Colonic mucosa (tissue), 4 donors: ENCODE data around the gene CTNND2. TPM values are rescaled to one million over a fixed set of nuclear protein-coding genes. Genes with fewer than 3 reads are reported as not detected.

Experiments used
- DNase-seq: peaks from one replicate; pipeline ENCODE4 v3.0.0-alpha.2; 2020
- H3K27ac ChIP-seq: fragments of 200-600 bp; one replicate; pipeline ENCODE4 v1.8.0; 2021
- H3K27me3 ChIP-seq: fragments of 200-600 bp; one replicate; pipeline ENCODE4 v1.8.0; 2021
- H3K36me3 ChIP-seq: fragments of 200-600 bp; one replicate; pipeline ENCODE4 v1.8.0; 2021
- H3K4me1 ChIP-seq: fragments of 200-600 bp; one replicate; pipeline ENCODE4 v1.8.0; 2021; ENCODE audit warnings: mild to moderate bottlenecking
- H3K4me3 ChIP-seq: fragments of 200-600 bp; one replicate; pipeline ENCODE4 v1.8.0; 2021
- H3K9ac ChIP-seq, 2 donors: one replicate each; pipeline ENCODE4 v1.7.0; 2013; ENCODE audit warnings: control low read depth in 2 of 2, low read depth in 2 of 2, low read length in 2 of 2
- H3K9me3 ChIP-seq: fragments of 200-600 bp; one replicate; pipeline ENCODE4 v1.8.0; 2021
- CTCF ChIP-seq: fragments of 200-600 bp; IDR thresholded peaks from one replicate; pipeline ENCODE4 v1.8.0; 2022; ENCODE audit warnings: antibody characterized with exemption, mild to moderate bottlenecking
- intact Hi-C: fragments of 100-400 bp; cut with DNase I; formaldehyde crosslinking; loops from one replicate; pipeline ENCODE4 v1.14.1; 2022
- total RNA-seq, 2 donors: library from RNA; stranded (reverse); fragmentation: NEBNext Ultra II Directional in 1 of 2; extraction: Animal tissue kit (Norgen Biotek cat#: 25700) in 1 of 2; gene quantifications; one replicate each; pipeline ENCODE4 v1.2.1, GENCODE V29; 2021
- donor health status: healthy.
- donor health status: DM: no; HTN: no; CAD: no.
- donor health status: DM: no; HTN: no; CAD: no.

CTNND2 gene
- total RNA-seq, 2 donors from 2014 or later: 1.1 TPM

GRCh38 chr5:11595045-11595444 lies 309.2 kb downstream of the CTNND2 start:
- no peak overlapping the region for H3K9ac ChIP-seq
- intact Hi-C loops: no loop called here
- no peaks in the 10 kb centered on the region for H3K36me3 ChIP-seq
- H3K9me3 ChIP-seq: no peaks in the 10 kb centered on the region
- no peaks in the 10 kb centered on the region for H3K27me3 ChIP-seq
- no peaks in the 10 kb centered on the region for H3K4me1 ChIP-seq
- TF ChIP-seq CTCF: no peak
- H3K4me3 ChIP-seq: no peak overlapping the region
- no peak overlapping the region for H3K27ac ChIP-seq
- DNase-seq: no peak

- Histone ChIP-seq H3K4me3 (no peak overlapping the region), H3K27ac (no peak overlapping the region), H3K27me3 (no peaks in the 10 kb centered on the region), H3K9me3 (no peaks in the 10 kb centered on the region), H3K9ac (no peak overlapping the region), H3K4me1 (no peaks in the 10 kb centered on the region), H3K36me3 (no peaks in the 10 kb centered on the region)
- TF ChIP-seq CTCF: no peak
- no peak for DNase-seq
- intact Hi-C loops: no loop called here
These were observed 310.2 kb downstream of the CTNND2 start for GRCh38 chr5:11594021-11594420.

- no peaks in the 10 kb centered on the region for H3K4me1 ChIP-seq
- no peak overlapping the region for H3K27ac ChIP-seq
- no peaks in the 10 kb centered on the region for H3K36me3 ChIP-seq
- H3K9ac ChIP-seq: no peak overlapping the region
- intact Hi-C loops: no loop called here
- H3K27me3 ChIP-seq: no peaks in the 10 kb centered on the region
- no peak overlapping the region for H3K4me3 ChIP-seq
- no peak for TF ChIP-seq CTCF
- no peaks in the 10 kb centered on the region for H3K9me3 ChIP-seq
- no peak for DNase-seq
These were observed 313.8 kb downstream of the CTNND2 start for GRCh38 chr5:11590475-11590874.

GRCh38 chr5:11588803-11589202 lies 315.4 kb downstream of the CTNND2 start:
- no peak for DNase-seq
- Histone ChIP-seq H3K27ac (no peak overlapping the region), H3K36me3 (no peaks in the 10 kb centered on the region), H3K9me3 (no peaks in the 10 kb centered on the region), H3K27me3 (no peaks in the 10 kb centered on the region), H3K9ac (no peak overlapping the region), H3K4me1 (no peaks in the 10 kb centered on the region), H3K4me3 (no peak overlapping the region)
- intact Hi-C loops: no loop called here
- TF ChIP-seq CTCF: no peak

- H3K27ac ChIP-seq: no peak overlapping the region
- H3K4me1 ChIP-seq: no peaks in the 10 kb centered on the region
- H3K4me3 ChIP-seq: no peak overlapping the region
- no peak for DNase-seq
- intact Hi-C loops: no loop called here
- no peak for TF ChIP-seq CTCF
- H3K9ac ChIP-seq: no peak overlapping the region
- no peaks in the 10 kb centered on the region for H3K36me3 ChIP-seq
- no peaks in the 10 kb centered on the region for H3K27me3 ChIP-seq
- no peaks in the 10 kb centered on the region for H3K9me3 ChIP-seq
These were observed 320.2 kb downstream of the CTNND2 start for GRCh38 chr5:11584017-11584416.

GRCh38 chr5:11579351-11579750 lies 324.9 kb downstream of the CTNND2 start:
- no peaks in the 10 kb centered on the region for H3K9me3 ChIP-seq
- no peak for TF ChIP-seq CTCF
- H3K27me3 ChIP-seq: no peaks in the 10 kb centered on the region
- DNase-seq: no peak
- H3K27ac ChIP-seq: no peak overlapping the region
- intact Hi-C loops: no loop called here
- no peak overlapping the region for H3K4me3 ChIP-seq
- H3K4me1 ChIP-seq: no peaks in the 10 kb centered on the region
- no peak overlapping the region for H3K9ac ChIP-seq
- no peaks in the 10 kb centered on the region for H3K36me3 ChIP-seq
